ENCODE measurements around the gene UNK. TPM values are rescaled to one million over a fixed set of nuclear protein-coding genes. Genes with fewer than 3 reads are reported as not detected.

UNK gene
- total and polyA plus RNA-seq, 2 of the 13 experiments (the other 11 are each of a cell fraction or from before 2014, with no cell fraction given): 31.6 to 33.0 TPM

DNA sequence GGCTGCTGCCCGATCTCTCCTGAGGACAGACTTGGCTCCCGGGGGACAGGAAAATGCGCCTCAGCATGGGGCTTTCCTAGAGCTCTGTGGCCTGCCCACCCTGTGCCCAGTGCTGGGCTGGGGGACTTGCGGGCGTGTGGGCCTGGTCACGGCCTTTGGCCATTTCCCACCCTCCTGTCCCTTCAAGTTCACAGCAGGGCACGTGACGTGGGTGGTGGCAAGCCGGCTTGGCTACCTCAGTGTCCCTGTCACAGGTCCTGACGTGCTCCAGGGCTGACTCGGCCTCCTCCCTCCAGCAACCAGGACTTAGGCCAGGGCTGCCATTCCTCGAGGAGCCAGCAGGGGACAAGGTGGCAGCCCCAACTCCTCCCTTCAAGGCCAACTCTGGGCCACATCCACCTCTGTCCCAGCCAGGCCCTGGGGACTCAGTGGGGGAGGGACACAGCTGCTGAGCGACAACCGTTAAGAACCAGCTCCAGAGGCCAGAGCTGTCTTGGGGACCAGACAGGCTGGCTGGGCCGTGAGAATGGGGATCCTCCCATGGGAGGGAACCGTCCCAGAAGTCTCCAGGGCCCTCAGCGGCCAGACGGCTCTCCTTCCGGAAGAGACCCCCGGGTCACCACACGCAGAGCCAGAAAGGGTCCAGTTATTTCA, 60.6 kb downstream of the UNK start (continued):
- TF ChIP-seq ZHX2 (IDR thresholded peaks at IDR 0.05; ENCODE audit: low read depth): no peak
- no peak for TF ChIP-seq ZHX2 (CRISPR knock-in tag; IDR thresholded peaks at IDR 0.05; ENCODE audit: borderline replicate concordance)
- TF ChIP-seq ZNF766 (CRISPR knock-in tag; IDR thresholded peaks at IDR 0.05; ENCODE audit: borderline replicate concordance): no peak
- peak; percentile 37 for TF ChIP-seq JARID2 (CRISPR knock-in tag; IDR thresholded peaks at IDR 0.05; ENCODE audit: insufficient replicate concordance)
- peak; percentile 50; the same call in 1 of the 2 replicates for TF ChIP-seq TBX2 (CRISPR knock-in tag; IDR thresholded peaks at IDR 0.05; ENCODE audit: borderline replicate concordance)
- TF ChIP-seq ZNF383 (CRISPR knock-in tag; IDR thresholded peaks at IDR 0.05; ENCODE audit: borderline replicate concordance): no peak
- TF ChIP-seq, protein P1, sequence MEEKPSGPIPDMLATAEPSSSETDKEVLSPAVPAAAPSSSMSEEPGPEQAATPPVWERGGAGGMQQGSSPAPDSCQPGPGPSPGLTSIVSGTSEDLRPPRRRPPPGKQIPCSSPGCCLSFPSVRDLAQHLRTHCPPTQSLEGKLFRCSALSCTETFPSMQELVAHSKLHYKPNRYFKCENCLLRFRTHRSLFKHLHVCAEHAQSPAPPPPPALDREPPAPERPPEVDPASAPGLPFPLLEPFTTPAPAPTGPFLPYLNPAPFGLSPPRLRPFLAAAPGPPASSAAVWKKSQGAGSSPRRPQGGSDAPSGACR (CRISPR knock-in tag; IDR thresholded peaks at IDR 0.05): peak; percentile 85
- no peak for TF ChIP-seq CBX2 (IDR thresholded peaks at IDR 0.05; ENCODE audit: low read depth, low read length)
- TF ChIP-seq CBX2 (CRISPR knock-in tag; IDR thresholded peaks at IDR 0.05; ENCODE audit: low read depth): no peak
- TF ChIP-seq NFE2L1 (CRISPR knock-in tag; IDR thresholded peaks at IDR 0.05; ENCODE audit: borderline replicate concordance): no peak
- TF ChIP-seq GZF1 (CRISPR knock-in tag; IDR thresholded peaks at IDR 0.05): peak; percentile 77; the same call in 1 of the 2 replicates
- no peak for TF ChIP-seq ZNF207 (IDR thresholded peaks at IDR 0.05; ENCODE audit: borderline replicate concordance)
- no peak for TF ChIP-seq GMEB1 (CRISPR knock-in tag; IDR thresholded peaks at IDR 0.05; ENCODE audit: borderline replicate concordance)
- peak; percentile 78; the same call in 1 of the 2 replicates for TF ChIP-seq PRDM10 (CRISPR knock-in tag; IDR thresholded peaks at IDR 0.05; ENCODE audit: low read depth)
- TF ChIP-seq ZNF12 (CRISPR knock-in tag; IDR thresholded peaks at IDR 0.05): no peak; the same call in 1 of the 2 replicates
- peak; percentile 85 for TF ChIP-seq REPIN1 (CRISPR knock-in tag; IDR thresholded peaks at IDR 0.05; ENCODE audit: borderline replicate concordance, low read depth)
- no peak for TF ChIP-seq ZNF616 (CRISPR knock-in tag; IDR thresholded peaks at IDR 0.05; ENCODE audit: low read depth)

Data from HepG2 (cell line).